H9 (cell line): Measurements from ENCODE around the gene KCNA2. TPM values are rescaled to one million over a fixed set of nuclear protein-coding genes. Genes with fewer than 3 reads are reported as not detected.

Experiments
- DNase-seq: peaks from one replicate; pipeline ENCODE4 v3.0.0-alpha.2; 2017
- H2AFZ ChIP-seq: one replicate; pipeline ENCODE4 v1.6.1; 2013; ENCODE audit warnings: mild to moderate bottlenecking, low read length, control low read depth, moderate library complexity
- H2AK5ac ChIP-seq: 2 replicates; pipeline ENCODE4 v1.6.1; 2013; ENCODE audit warnings: low read length, control low read depth, mixed read lengths; ENCODE audit not compliant: insufficient read length
- H2BK120ac ChIP-seq: one replicate; pipeline ENCODE4 v1.6.1; 2013; ENCODE audit warnings: low read depth, mild to moderate bottlenecking, low read length, control low read depth, inconsistent platforms; ENCODE audit not compliant: poor library complexity, severe bottlenecking
- H2BK12ac ChIP-seq: 2 replicates; pipeline ENCODE4 v1.6.1; 2013; ENCODE audit warnings: low read length, control low read depth, mixed read lengths, low read depth; ENCODE audit not compliant: insufficient read length
- H2BK15ac ChIP-seq: 2 replicates; pipeline ENCODE4 v1.6.1; 2013; ENCODE audit warnings: low read depth, low read length, control low read depth
- H2BK20ac ChIP-seq: one replicate; pipeline ENCODE4 v1.6.1; 2013; ENCODE audit warnings: low read depth, mild to moderate bottlenecking, low read length, control low read depth, inconsistent platforms; ENCODE audit not compliant: poor library complexity, severe bottlenecking
- H2BK5ac ChIP-seq: 2 replicates; pipeline ENCODE4 v1.6.1; 2013; ENCODE audit warnings: low read length, control low read depth, mixed read lengths; ENCODE audit not compliant: insufficient read length
- H3K14ac ChIP-seq: 2 replicates; pipeline ENCODE4 v1.6.1; 2013; ENCODE audit warnings: low read length, control low read depth; ENCODE audit not compliant: insufficient read depth
- H3K18ac ChIP-seq: 2 replicates; pipeline ENCODE4 v1.6.1; 2013; ENCODE audit warnings: low read depth, mild to moderate bottlenecking, mixed read lengths, low read length, control low read depth; ENCODE audit not compliant: insufficient read length
- H3K23ac ChIP-seq: 2 replicates; pipeline ENCODE4 v1.6.1; 2013; ENCODE audit warnings: low read length, control low read depth, mixed read lengths, low read depth; ENCODE audit not compliant: insufficient read length
- H3K23me2 ChIP-seq: 2 replicates; pipeline ENCODE4 v1.6.1; 2013; ENCODE audit warnings: low read depth, mild to moderate bottlenecking, mixed read lengths, low read length, control low read depth; ENCODE audit not compliant: insufficient read length, poor library complexity, severe bottlenecking
- H3K27ac ChIP-seq: 2 replicates; pipeline ENCODE4 v1.5.1; 2013; ENCODE audit warnings: low read length, control low read depth, mixed read lengths, low read depth; ENCODE audit not compliant: insufficient read length
- H3K27me3 ChIP-seq: 2 replicates; pipeline ENCODE4 v1.6.1; 2013; ENCODE audit warnings: low read length, control low read depth, inconsistent platforms; ENCODE audit not compliant: insufficient read depth
- H3K4ac ChIP-seq: 2 replicates; pipeline ENCODE4 v1.6.1; 2013; ENCODE audit warnings: low read depth, mild to moderate bottlenecking, control low read depth, inconsistent platforms, low read length, moderate library complexity
- H3K4me1 ChIP-seq: 2 replicates; pipeline ENCODE4 v1.6.1; 2013; ENCODE audit warnings: low read length, control low read depth, inconsistent platforms; ENCODE audit not compliant: insufficient read depth
- H3K4me2 ChIP-seq: 2 replicates; pipeline ENCODE4 v1.6.1; 2013; ENCODE audit warnings: low read length, control low read depth, mixed read lengths; ENCODE audit not compliant: insufficient read length, insufficient read depth
- H3K56ac ChIP-seq: 2 replicates; pipeline ENCODE4 v1.6.1; 2013; ENCODE audit warnings: low read depth, mild to moderate bottlenecking, mixed read lengths, low read length, control low read depth; ENCODE audit not compliant: insufficient read length
- H3K79me1 ChIP-seq: 2 replicates; pipeline ENCODE4 v1.6.1; 2013; ENCODE audit warnings: low read depth, mild to moderate bottlenecking, moderate library complexity, low read length, control low read depth, inconsistent platforms; ENCODE audit not compliant: insufficient read depth, poor library complexity, severe bottlenecking
- H3K79me2 ChIP-seq: 2 replicates; pipeline ENCODE4 v1.6.1; 2013; ENCODE audit warnings: low read length, control low read depth, inconsistent platforms; ENCODE audit not compliant: insufficient read depth
- H3K9ac ChIP-seq: 2 replicates; pipeline ENCODE4 v1.6.1; 2013; ENCODE audit warnings: low read length, control low read depth, mixed read lengths; ENCODE audit not compliant: insufficient read length; ENCODE audit errors: extremely low read depth
- H3K9me3 ChIP-seq: one replicate; pipeline ENCODE4 v1.6.1; 2013; ENCODE audit warnings: low read depth, low read length, inconsistent platforms; ENCODE audit not compliant: control insufficient read depth
- H3T11ph ChIP-seq: one replicate; pipeline ENCODE4 v1.6.1; 2013; ENCODE audit warnings: mild to moderate bottlenecking, low read length, control low read depth, inconsistent platforms
- H4K20me1 ChIP-seq: one replicate; pipeline ENCODE4 v1.6.1; 2013; ENCODE audit not compliant: control insufficient read depth, insufficient read length, insufficient read depth
- H4K5ac ChIP-seq: 2 replicates; pipeline ENCODE4 v1.6.1; 2013; ENCODE audit warnings: low read depth, mild to moderate bottlenecking, mixed read lengths, low read length, control low read depth; ENCODE audit not compliant: insufficient read length
- H4K8ac ChIP-seq: replicated peaks from 2 replicates; pipeline ENCODE4 v1.6.1; 2013; ENCODE audit warnings: low read length, control low read depth, mixed read lengths, low read depth; ENCODE audit not compliant: insufficient read length
- H4K91ac ChIP-seq: 2 replicates; pipeline ENCODE4 v1.6.1; 2013; ENCODE audit warnings: low read depth, mild to moderate bottlenecking, moderate library complexity, mixed read lengths, low read length, control low read depth; ENCODE audit not compliant: insufficient read length
- H3K27ac Mint-ChIP-seq, 3 experiments: 2 replicates in 2 of 3; 3 replicates in 1 of 3; pipeline ENCODE4 v1.8.0; 2020 to 2021; ENCODE audit warnings: mixed read lengths in 3 of 3, mild to moderate bottlenecking in 1 of 3, moderate library complexity in 1 of 3
- H3K27me3 Mint-ChIP-seq: 2 replicates; pipeline ENCODE4 v1.8.0; 2021; ENCODE audit warnings: low read depth, mild to moderate bottlenecking, moderate library complexity, mixed read lengths
- H3K36me3 Mint-ChIP-seq, 3 experiments: 2 replicates in 2 of 3; 3 replicates in 1 of 3; pipeline ENCODE4 v1.8.0; 2020 to 2021; ENCODE audit warnings: low read depth in 3 of 3, mixed read lengths in 3 of 3; ENCODE audit not compliant: insufficient read depth in 1 of 3
- H3K4me1 Mint-ChIP-seq, 2 experiments: 2 replicates each; pipeline ENCODE4 v1.8.0; 2020; ENCODE audit warnings: mixed read lengths in 2 of 2
- H3K4me3 Mint-ChIP-seq, 2 experiments: 2 replicates in 1 of 2; 3 replicates in 1 of 2; pipeline ENCODE4 v1.8.0; 2020 to 2021; ENCODE audit warnings: mild to moderate bottlenecking in 2 of 2, mixed read lengths in 2 of 2, moderate library complexity in 1 of 2
- H3K9me3 Mint-ChIP-seq, 2 experiments: 2 replicates in 1 of 2; 3 replicates in 1 of 2; pipeline ENCODE4 v1.8.0; 2020; ENCODE audit warnings: mild to moderate bottlenecking in 2 of 2, mixed read lengths in 2 of 2, moderate library complexity in 1 of 2
- WGBS: extraction: QIAGEN DNeasy Blood & Tissue Kit; methylation state at CpG from one replicate; pipeline ENCODE4 v1.1.7; 2013; ENCODE audit warnings: missing lambda C conversion rate, low lambda C conversion rate, mixed read lengths; ENCODE audit not compliant: insufficient read length; ENCODE audit errors: extremely low coverage; 5-methylcytosine and 5-hydroxymethylcytosine counted together
- total RNA-seq: library from RNA; stranded (reverse); gene quantifications from 2 replicates; pipeline ENCODE4 v1.2.1, GENCODE V29; 2021
- TF ChIP-seq, protein P1 (sequence below): fragments of 200-600 bp; sonication (generic); conservative IDR thresholded peaks from 3 replicates; pipeline ENCODE4 v1.8.0; 2021; ENCODE audit warnings: antibody characterized with exemption, mild to moderate bottlenecking

Gene KCNA2
- total RNA-seq, 1 experiment from 2014 or later, result 0.33 TPM

DNA sequence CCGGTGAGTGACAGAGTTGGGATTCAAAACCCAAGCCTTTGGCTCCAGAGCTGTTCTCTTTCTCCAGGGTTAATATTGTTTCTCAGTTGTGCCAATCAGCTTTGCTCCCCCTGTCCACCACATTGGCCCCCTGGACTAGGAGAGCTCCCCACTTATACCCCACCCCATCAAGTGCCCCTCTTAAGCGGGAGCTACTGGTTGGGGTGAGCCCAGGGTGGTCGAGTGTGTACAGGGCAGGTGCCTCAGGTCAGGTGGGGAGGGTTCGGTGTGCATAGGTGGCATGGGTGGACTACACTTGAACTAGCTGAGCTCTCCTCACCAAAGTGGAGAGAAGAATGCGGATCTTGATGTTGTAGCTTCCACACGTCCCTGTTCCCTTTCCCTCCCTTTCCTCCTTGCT, 14.2 kb downstream of the KCNA2 start:
- Histone ChIP-seq H2BK12ac (no peak overlapping the region), H3K23ac (no peak overlapping the region), H3K27me3 (no peaks in the 10 kb centered on the region; the same call in 1 of the 2 replicates), H3K4me1 (no peaks in the 10 kb centered on the region), H3K9ac (no peak overlapping the region), H3K4me2 (no peak overlapping the region), H3K79me1 (no peaks in the 10 kb centered on the region), H4K20me1 (no peaks in the 10 kb centered on the region), H3K9me3 (no peaks in the 10 kb centered on the region), H3K79me2 (no peaks in the 10 kb centered on the region), H4K91ac (no peak overlapping the region), H2BK15ac (no peak overlapping the region), H3K23me2 (no peaks in the 10 kb centered on the region), H2AFZ (no peak overlapping the region), H3K18ac (no peak overlapping the region), H3K4ac (no peak overlapping the region), H2BK120ac (no peak overlapping the region), H2BK20ac (no peak overlapping the region), H2BK5ac (no peak overlapping the region), H4K8ac (no peak overlapping the region), H3K27ac (no peak overlapping the region), H3T11ph (no peak overlapping the region), H2AK5ac (no peak overlapping the region), H4K5ac (no peak overlapping the region), H3K14ac (no peak overlapping the region), H3K56ac (no peak overlapping the region)
- no peak overlapping the region for H3K27ac Mint-ChIP-seq
- WGBS, result no CpG with 5 or more reads among the region's 6 CpGs
- TF ChIP-seq, protein P1, sequence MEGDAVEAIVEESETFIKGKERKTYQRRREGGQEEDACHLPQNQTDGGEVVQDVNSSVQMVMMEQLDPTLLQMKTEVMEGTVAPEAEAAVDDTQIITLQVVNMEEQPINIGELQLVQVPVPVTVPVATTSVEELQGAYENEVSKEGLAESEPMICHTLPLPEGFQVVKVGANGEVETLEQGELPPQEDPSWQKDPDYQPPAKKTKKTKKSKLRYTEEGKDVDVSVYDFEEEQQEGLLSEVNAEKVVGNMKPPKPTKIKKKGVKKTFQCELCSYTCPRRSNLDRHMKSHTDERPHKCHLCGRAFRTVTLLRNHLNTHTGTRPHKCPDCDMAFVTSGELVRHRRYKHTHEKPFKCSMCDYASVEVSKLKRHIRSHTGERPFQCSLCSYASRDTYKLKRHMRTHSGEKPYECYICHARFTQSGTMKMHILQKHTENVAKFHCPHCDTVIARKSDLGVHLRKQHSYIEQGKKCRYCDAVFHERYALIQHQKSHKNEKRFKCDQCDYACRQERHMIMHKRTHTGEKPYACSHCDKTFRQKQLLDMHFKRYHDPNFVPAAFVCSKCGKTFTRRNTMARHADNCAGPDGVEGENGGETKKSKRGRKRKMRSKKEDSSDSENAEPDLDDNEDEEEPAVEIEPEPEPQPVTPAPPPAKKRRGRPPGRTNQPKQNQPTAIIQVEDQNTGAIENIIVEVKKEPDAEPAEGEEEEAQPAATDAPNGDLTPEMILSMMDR, result no peak
- H3K27me3 Mint-ChIP-seq, result peaks cover 83% of the 10 kb centered on the region
- no peaks in the 10 kb centered on the region for H3K36me3 Mint-ChIP-seq
- no peak for DNase-seq
- peaks cover 8 to 9% of the 10 kb centered on the region in 2 experiments; a peak in 3 of 4 replicates for H3K4me1 Mint-ChIP-seq
- no peak overlapping the region for H3K4me3 Mint-ChIP-seq
- H3K9me3 Mint-ChIP-seq, result no peaks in the 10 kb centered on the region
